HL-60 (cell line): ENCODE data around the gene BAD.

Experiments
- DNase-seq, 2 experiments: peaks; one replicate each; pipeline ENCODE4 v3.0.0-alpha.2; 2010 to 2020; ENCODE audit warnings: low read depth in 1 of 2, low spot score in 1 of 2
- H3K27ac ChIP-seq: fragments of 250-450 bp; sonication (Bioruptor Pico); replicated peaks from 2 replicates; pipeline ENCODE4 v1.5.1; 2020; ENCODE audit warnings: mild to moderate bottlenecking, moderate library complexity
- H3K27me3 ChIP-seq: fragments of 250-450 bp; sonication (Bioruptor Pico); 2 replicates; pipeline ENCODE4 v1.5.1; 2021; ENCODE audit warnings: mild to moderate bottlenecking, moderate library complexity; ENCODE audit not compliant: insufficient read depth, poor library complexity, severe bottlenecking
- H3K4me3 ChIP-seq: replicated peaks from 2 replicates; pipeline ENCODE4 v1.5.1; 2011; ENCODE audit warnings: mild to moderate bottlenecking, control low read depth, low read length; ENCODE audit not compliant: insufficient read depth
- CTCF ChIP-seq: IDR thresholded peaks from one replicate; pipeline ENCODE4 v1.5.1; 2011; ENCODE audit warnings: low read length, control low read depth, inconsistent platforms; ENCODE audit not compliant: insufficient read depth
- GABPA ChIP-seq: IDR thresholded peaks from 2 replicates; pipeline ENCODE4 v1.6.1; 2012; ENCODE audit warnings: low read depth
- POLR2AphosphoS5 ChIP-seq: IDR thresholded peaks from 2 replicates; pipeline ENCODE4 v1.6.1; 2012; ENCODE audit warnings: low read depth
- REST ChIP-seq: IDR thresholded peaks from 2 replicates; pipeline ENCODE4 v1.6.1; 2012; ENCODE audit warnings: low read depth; ENCODE audit not compliant: insufficient replicate concordance
- SPI1 ChIP-seq: IDR thresholded peaks from 2 replicates; pipeline ENCODE4 v1.6.1; 2012; ENCODE audit warnings: low read depth, mild to moderate bottlenecking, borderline replicate concordance

Gene BAD

GRCh38 chr11:64243236-64243854 is 41.1 kb downstream of the BAD start:
- Histone ChIP-seq H3K27ac (no peak overlapping the region), H3K27me3 (no peaks in the 10 kb centered on the region), H3K4me3 (no peak overlapping the region)
- no peak for DNase-seq
- no peak for TF ChIP-seq CTCF
- peak; percentile 61; the same call in 1 of the 2 replicates for TF ChIP-seq POLR2AphosphoS5
- no peak for TF ChIP-seq GABPA
- TF ChIP-seq REST, result no peak
- no peak for TF ChIP-seq SPI1

DNA sequence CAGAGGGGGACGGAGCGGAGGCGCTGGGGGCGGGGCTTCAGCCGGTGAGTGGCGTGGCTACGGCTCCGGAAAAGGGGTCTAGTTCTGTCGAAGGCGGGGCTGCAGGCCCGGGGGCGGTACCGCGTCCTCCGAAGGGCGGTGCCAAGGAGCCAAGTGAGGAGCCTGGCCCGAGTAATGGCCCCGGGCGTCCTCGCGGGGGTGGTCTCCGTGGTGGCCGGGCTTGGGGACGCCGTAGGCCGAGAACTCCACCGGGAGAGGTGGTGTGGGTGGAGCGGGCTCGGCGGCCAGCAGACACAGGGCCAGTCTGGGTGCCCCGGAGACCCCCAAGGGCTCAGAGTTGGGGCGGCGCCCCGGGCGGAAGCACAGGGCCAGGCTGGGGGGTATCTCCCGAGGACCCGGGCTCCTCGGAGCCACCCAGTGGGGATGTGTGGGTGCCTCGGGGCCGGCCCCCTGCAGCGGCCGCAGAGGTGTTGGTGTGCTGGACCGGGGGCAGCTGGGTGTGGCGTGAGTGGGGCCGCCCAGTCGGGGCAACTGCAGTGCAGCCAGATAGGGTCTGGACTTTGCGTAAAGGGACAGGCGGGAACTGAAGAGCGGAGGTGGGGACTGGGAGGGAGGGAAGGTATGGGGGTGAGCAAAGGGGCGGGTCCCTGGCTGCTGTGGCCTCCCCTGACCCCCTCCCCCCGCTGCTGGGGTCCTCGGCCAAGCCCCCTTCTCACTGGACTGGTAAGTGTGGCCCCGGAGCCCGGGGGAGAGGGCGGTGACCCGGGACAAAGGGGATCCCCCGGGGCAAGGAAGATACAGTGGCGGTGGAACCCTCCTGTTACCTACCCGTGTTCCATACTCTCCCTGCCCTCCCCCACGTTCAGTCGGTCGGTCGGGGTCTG is 42.7 kb downstream of the BAD start:
- Histone ChIP-seq H3K4me3 (peak overlapping the region; percentile 80), H3K27me3 (no peaks in the 10 kb centered on the region), H3K27ac (peak overlapping the region; percentile 97)
- peak in 1 of 2 experiments; percentile 39 for DNase-seq
- TF ChIP-seq SPI1 (no peak), POLR2AphosphoS5 (no peak), CTCF (no peak), REST (no peak), GABPA (0 out of 2 replicates have a peak, but pooled peaks have one; percentile 19)

DNA sequence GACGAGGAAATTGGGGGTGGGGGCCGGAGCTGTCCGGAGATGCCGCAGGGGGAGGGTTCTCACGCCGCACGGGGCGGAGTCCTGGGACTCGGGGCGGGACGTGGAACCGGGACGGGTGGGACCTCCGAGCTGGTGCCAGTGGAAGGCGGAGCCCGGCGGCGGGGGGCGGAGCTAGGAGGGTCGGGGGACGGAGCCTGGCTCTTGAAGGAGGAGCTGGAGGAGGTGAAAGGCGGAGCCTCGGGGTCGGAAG is 43.3 kb downstream of the BAD start:
- Histone ChIP-seq H3K4me3 (peak overlapping the region; percentile 80), H3K27me3 (no peaks in the 10 kb centered on the region), H3K27ac (peak overlapping the region; percentile 97)
- TF ChIP-seq REST (no peak), SPI1 (no peak), POLR2AphosphoS5 (no peak), CTCF (no peak), GABPA (no peak)
- peak; percentile 98 to 100 for DNase-seq
